ENCODE results near the gene CACNA1D. TPM values are rescaled to one million over a fixed set of nuclear protein-coding genes. Genes with fewer than 3 reads are reported as not detected.

Gene CACNA1D
- total RNA-seq, 2 experiments from 2014 or later: not detected

DNA sequence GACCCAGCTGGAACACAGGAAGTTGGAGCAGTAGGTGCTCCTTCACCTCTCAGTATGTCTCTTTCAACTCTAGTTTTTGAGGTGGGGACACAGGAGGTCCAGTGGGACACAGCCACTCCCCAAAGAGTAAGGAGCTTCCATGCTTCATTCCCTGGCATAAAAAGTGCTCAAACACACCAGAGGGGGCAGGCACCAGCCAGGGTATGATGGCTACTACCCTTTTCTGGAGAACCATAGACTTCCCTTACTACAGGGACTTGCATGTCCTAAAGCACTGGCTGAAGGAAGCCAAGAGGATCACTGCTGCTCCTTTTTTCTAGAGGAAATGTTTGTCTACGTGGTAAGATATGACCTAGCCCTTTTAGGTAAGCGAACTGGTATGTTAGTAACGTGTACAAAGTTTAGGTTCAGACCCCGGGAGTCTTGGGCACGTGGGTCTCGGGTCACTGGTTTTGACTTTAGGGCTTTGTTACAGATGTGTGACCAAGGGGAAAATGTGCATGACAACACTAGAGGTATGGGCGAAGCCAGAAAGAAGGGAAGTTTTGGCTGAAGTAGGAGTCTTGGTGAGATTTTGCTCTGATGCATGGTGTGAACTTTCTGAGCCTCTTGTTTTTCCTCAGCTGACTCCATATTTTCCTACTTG is 363.8 kb downstream of the CACNA1D start:
- no peak overlapping the region for H3K4me3 Mint-ChIP-seq
- CTCF ChIA-PET: no interaction called here
- POLR2A ChIA-PET: no interaction called here

DNA sequence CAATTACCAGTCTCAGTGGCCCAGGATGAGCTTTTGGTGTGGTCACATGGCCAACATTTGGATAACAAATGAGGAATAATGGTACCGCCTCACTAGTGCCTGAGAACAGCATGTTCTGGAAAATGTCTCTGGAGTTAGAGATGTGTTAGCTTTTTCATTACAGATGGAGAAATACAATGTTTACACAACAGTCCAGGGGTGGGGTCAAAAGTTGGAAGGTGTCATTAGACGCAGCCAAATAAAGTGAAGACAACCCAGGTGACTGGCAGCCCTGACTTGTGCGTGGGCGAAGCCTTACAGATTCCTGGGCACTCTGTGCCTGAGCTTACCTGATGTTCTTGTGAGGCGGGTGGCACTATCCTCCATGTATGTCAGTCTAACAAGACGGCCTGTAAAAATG is 364.8 kb downstream of the CACNA1D start:
- Mint-ChIP-seq H3K4me3 (no peak overlapping the region), H3K27ac (no peak overlapping the region), H3K36me3 (ENCODE audit: low read depth) (peaks cover 14% of the 10 kb centered on the region), H3K9me3 (no peaks in the 10 kb centered on the region), H3K27me3 (no peaks in the 10 kb centered on the region), H3K4me1 (ENCODE audit: low read depth) (no peaks in the 10 kb centered on the region)
- intact Hi-C loops (cut with micrococcal nuclease): no loop called here
- ChIA-PET POLR2A (interaction anchor here (0.5 kb wide), 1 partner anchor 206 kb away, joined by 3 read pairs; no protein-coding TSS in a partner anchor), CTCF (no interaction called here)
- DNase-seq (no peak), ATAC-seq (no peak)
- TF ChIP-seq, protein P1, sequence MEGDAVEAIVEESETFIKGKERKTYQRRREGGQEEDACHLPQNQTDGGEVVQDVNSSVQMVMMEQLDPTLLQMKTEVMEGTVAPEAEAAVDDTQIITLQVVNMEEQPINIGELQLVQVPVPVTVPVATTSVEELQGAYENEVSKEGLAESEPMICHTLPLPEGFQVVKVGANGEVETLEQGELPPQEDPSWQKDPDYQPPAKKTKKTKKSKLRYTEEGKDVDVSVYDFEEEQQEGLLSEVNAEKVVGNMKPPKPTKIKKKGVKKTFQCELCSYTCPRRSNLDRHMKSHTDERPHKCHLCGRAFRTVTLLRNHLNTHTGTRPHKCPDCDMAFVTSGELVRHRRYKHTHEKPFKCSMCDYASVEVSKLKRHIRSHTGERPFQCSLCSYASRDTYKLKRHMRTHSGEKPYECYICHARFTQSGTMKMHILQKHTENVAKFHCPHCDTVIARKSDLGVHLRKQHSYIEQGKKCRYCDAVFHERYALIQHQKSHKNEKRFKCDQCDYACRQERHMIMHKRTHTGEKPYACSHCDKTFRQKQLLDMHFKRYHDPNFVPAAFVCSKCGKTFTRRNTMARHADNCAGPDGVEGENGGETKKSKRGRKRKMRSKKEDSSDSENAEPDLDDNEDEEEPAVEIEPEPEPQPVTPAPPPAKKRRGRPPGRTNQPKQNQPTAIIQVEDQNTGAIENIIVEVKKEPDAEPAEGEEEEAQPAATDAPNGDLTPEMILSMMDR (IDR thresholded peaks at IDR 0.05): no peak

More for the DNA sequence above, 363.8 kb downstream of the CACNA1D start:
- DNase-seq (no peak), ATAC-seq (no peak)
- TF ChIP-seq, protein P1 (IDR thresholded peaks at IDR 0.05): no peak
- no peaks in the 10 kb centered on the region for H3K9me3 Mint-ChIP-seq
- H3K36me3 Mint-ChIP-seq (ENCODE audit: low read depth): peaks cover 10% of the 10 kb centered on the region
- no peaks in the 10 kb centered on the region for H3K4me1 Mint-ChIP-seq (ENCODE audit: low read depth)
- no peaks in the 10 kb centered on the region for H3K27me3 Mint-ChIP-seq
- intact Hi-C loops (cut with micrococcal nuclease): no loop called here
- no peak overlapping the region for H3K27ac Mint-ChIP-seq

DNA sequence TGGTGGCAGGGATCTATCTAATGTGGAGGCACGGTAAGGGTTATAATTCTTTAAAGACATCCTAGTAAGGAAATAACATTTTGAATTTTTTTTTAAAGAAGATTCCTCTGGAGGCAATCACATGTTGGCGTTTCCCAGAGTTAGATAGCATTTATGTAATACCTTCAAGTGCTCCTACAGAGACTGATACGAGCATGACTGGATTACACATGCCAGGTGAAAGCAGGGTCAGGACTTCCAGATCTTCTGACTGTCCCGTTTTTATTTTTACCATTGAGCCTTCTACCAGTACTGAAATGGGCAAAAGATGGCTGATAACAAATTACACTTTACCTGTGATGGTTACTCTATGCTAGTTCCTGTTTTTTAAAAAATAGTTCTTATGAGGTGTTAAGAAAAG is 365.8 kb downstream of the CACNA1D start:
- ATAC-seq (no peak), DNase-seq (no peak)
- ChIA-PET POLR2A (no interaction called here), CTCF (no interaction called here)
- Mint-ChIP-seq H3K9me3 (no peaks in the 10 kb centered on the region), H3K4me3 (no peak overlapping the region), H3K36me3 (ENCODE audit: low read depth) (peaks cover 22% of the 10 kb centered on the region), H3K4me1 (ENCODE audit: low read depth) (no peaks in the 10 kb centered on the region), H3K27ac (no peak overlapping the region), H3K27me3 (no peaks in the 10 kb centered on the region)
- TF ChIP-seq, protein P1 (IDR thresholded peaks at IDR 0.05): no peak
- intact Hi-C loops (cut with micrococcal nuclease): no loop called here

DNA sequence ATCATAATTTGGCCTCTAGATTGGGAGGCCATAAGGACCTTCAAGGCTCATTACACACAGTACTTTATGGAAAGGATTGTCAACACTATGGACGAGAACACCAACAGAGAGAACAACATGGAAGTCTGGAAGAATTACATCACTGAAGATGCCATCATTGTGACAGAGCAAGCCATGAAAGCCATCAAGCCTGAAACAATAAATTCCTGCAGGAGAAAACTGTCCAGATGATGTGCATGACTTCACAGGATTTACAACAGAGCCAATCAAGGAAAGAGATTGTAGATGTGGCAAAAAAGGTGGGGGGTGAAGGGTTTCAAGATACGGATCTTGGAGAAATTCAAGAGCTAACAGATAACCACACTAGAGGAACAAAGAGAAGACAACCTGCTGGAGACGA is 367.8 kb downstream of the CACNA1D start:
- ATAC-seq: no peak
- H3K4me1 Mint-ChIP-seq (ENCODE audit: low read depth): no peaks in the 10 kb centered on the region
- peaks cover 23% of the 10 kb centered on the region for H3K36me3 Mint-ChIP-seq (ENCODE audit: low read depth)
- TF ChIP-seq, protein P1 (IDR thresholded peaks at IDR 0.05): no peak
- H3K9me3 Mint-ChIP-seq: no peaks in the 10 kb centered on the region
- CTCF ChIA-PET: no interaction called here
- POLR2A ChIA-PET: no interaction called here
- no peak overlapping the region for H3K4me3 Mint-ChIP-seq
- H3K27me3 Mint-ChIP-seq: no peaks in the 10 kb centered on the region
- H3K27ac Mint-ChIP-seq: no peak overlapping the region
- no peak for DNase-seq
- intact Hi-C loops (cut with micrococcal nuclease): no loop called here

DNA sequence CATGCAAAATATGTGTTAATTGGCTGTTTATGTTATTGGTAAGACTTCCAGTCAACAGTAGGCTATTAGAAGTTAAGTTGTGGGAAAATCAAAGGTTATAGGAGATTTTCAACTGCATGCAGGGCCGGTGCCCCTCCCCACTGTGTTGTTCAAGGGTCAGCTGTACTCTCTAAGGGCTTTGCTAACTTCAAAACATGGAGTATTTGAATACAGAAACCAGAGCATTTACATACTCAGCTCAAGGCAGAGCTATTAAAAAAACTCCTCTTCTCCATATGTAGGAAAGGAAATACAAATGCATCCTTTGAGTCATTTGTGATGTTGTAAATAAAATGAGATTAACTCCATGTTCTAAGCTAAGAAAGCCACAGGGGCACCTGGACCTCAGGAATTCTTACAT is 368.7 kb downstream of the CACNA1D start:
- ChIA-PET CTCF (no interaction called here), POLR2A (no interaction called here)
- H3K9me3 Mint-ChIP-seq: no peaks in the 10 kb centered on the region
- H3K27me3 Mint-ChIP-seq: no peaks in the 10 kb centered on the region
- no peak overlapping the region for H3K27ac Mint-ChIP-seq
- peaks cover 30% of the 10 kb centered on the region for H3K36me3 Mint-ChIP-seq (ENCODE audit: low read depth)
- no peaks in the 10 kb centered on the region for H3K4me1 Mint-ChIP-seq (ENCODE audit: low read depth)
- intact Hi-C loops (cut with micrococcal nuclease): no loop called here
- H3K4me3 Mint-ChIP-seq: no peak overlapping the region
- ATAC-seq (no peak), DNase-seq (no peak)
- TF ChIP-seq, protein P1 (IDR thresholded peaks at IDR 0.05): no peak

Other genes starting within 250 kb of the CACNA1D start
- gene TKT, start 238.6 kb upstream of the CACNA1D start, total RNA-seq: 100 to 1,000 TPM; 397 to 417 TPM
- gene DCP1A, start 147.1 kb upstream of the CACNA1D start, total RNA-seq: 10 to 100 TPM; 29.9 to 32.0 TPM

Measured in activated CD8-positive, alpha-beta T cell treated with anti-CD3 and anti-CD28 coated beads for 36 hours (primary cell).